BJ (cell line): ENCODE measurements around the gene MLLT10. TPM values are rescaled to one million over a fixed set of nuclear protein-coding genes. Genes with fewer than 3 reads are reported as not detected.

Source experiments
- CTCF ChIA-PET: fragments of 350-600 bp; formaldehyde crosslinking; extraction: SDS; loops from one replicate; lab custom pipeline; 2021; ENCODE audit warnings: antibody characterized with exemption, inconsistent platforms; lab: Yijun Ruan, JAX
- POLR2A ChIA-PET: fragments of 300-600 bp; sonication (Branson Sonifier 250); formaldehyde crosslinking; extraction: SDS; loops from one replicate; lab custom pipeline; 2021; ENCODE audit warnings: antibody characterized with exemption; lab: Charles Lee
- DNase-seq: peaks from one replicate; pipeline ENCODE4 v3.0.0-alpha.2; 2011; ENCODE audit warnings: low read depth
- H3K27me3 ChIP-seq: 2 replicates; pipeline ENCODE4 v1.6.0; 2011; ENCODE audit warnings: low read length; ENCODE audit not compliant: control insufficient read depth, insufficient read depth
- H3K36me3 ChIP-seq: 2 replicates; pipeline ENCODE4 v1.5.1; 2011; ENCODE audit warnings: low read length; ENCODE audit not compliant: control insufficient read depth, insufficient read depth
- H3K4me3 ChIP-seq: 2 replicates; pipeline ENCODE4 v1.5.1; 2011; ENCODE audit warnings: low read depth, mild to moderate bottlenecking, control low read depth, low read length
- CTCF ChIP-seq: IDR thresholded peaks from 2 replicates; pipeline ENCODE4 v1.5.1; 2011; ENCODE audit warnings: low read depth, mild to moderate bottlenecking, control low read depth, inconsistent platforms, low read length, moderate library complexity; ENCODE audit not compliant: insufficient read depth
- polyA plus RNA-seq: library from polyadenylated mRNA; depleted of rRNA; stranded (reverse); fragments of >200 nt; gene quantifications from 2 replicates; pipeline ENCODE4 v1.2.3, GENCODE V29; 2011

MLLT10 gene
- polyA plus RNA-seq, 1 experiment = 30.2 TPM

GRCh38 chr10:21494191-21495001, 39.6 kb upstream of the MLLT10 start:
- H3K36me3 ChIP-seq = no peaks in the 10 kb centered on the region
- H3K4me3 ChIP-seq = peak overlapping the region; percentile 90
- no peaks in the 10 kb centered on the region; the same call in 1 of the 2 replicates for H3K27me3 ChIP-seq
- no peak for DNase-seq
- CTCF ChIA-PET = interaction anchor here (0.6 to 3.2 kb wide), 11 partner anchors 21 to 499 kb away, joined by 3 to 19 read pairs (median 4); no protein-coding TSS in a partner anchor
- POLR2A ChIA-PET = interaction anchor here (0.6 kb wide), 5 partner anchors 24 to 895 kb away, joined by 3 to 8 read pairs (median 5); partner anchors contain the start of gene BMI1
- TF ChIP-seq CTCF = no peak

GRCh38 chr10:21495002-21495751, 38.9 kb upstream of the MLLT10 start:
- peak; percentile 31 for TF ChIP-seq CTCF
- H3K4me3 ChIP-seq = peak overlapping the region; percentile 90
- POLR2A ChIA-PET = interaction anchor here (0.6 kb wide), 1 partner anchor 61 kb away, joined by 6 read pairs; no protein-coding TSS in a partner anchor
- DNase-seq = no peak
- H3K36me3 ChIP-seq = no peaks in the 10 kb centered on the region
- no peaks in the 10 kb centered on the region; the same call in 1 of the 2 replicates for H3K27me3 ChIP-seq
- CTCF ChIA-PET = interaction anchor here (0.6 to 4.2 kb wide), 38 partner anchors 11 to 1494 kb away, joined by 3 to 53 read pairs (median 4); partner anchors contain the start of gene COMMD3

GRCh38 chr10:21495752-21496342, 38.2 kb upstream of the MLLT10 start:
- CTCF ChIA-PET = interaction anchor here (0.7 to 4.2 kb wide), 38 partner anchors 10 to 1494 kb away, joined by 3 to 53 read pairs (median 4); partner anchors contain the start of genes COMMD3, MLLT10 and SKIDA1
- Histone ChIP-seq H3K36me3 (no peaks in the 10 kb centered on the region), H3K27me3 (no peaks in the 10 kb centered on the region; the same call in 1 of the 2 replicates), H3K4me3 (peak overlapping the region; percentile 90)
- POLR2A ChIA-PET = interaction anchor here (0.6 kb wide), 2 partner anchors 23 to 117 kb away, joined by 7 to 13 read pairs; no protein-coding TSS in a partner anchor
- no peak for DNase-seq
- TF ChIP-seq CTCF = peak; percentile 65

- DNase-seq = no peak
- peak overlapping the region; percentile 90 for H3K4me3 ChIP-seq
- CTCF ChIA-PET = interaction anchor here (0.6 to 4.2 kb wide), 41 partner anchors 9 to 1493 kb away, joined by 3 to 53 read pairs (median 4); partner anchors contain the start of genes COMMD3, MLLT10 and SKIDA1
- POLR2A ChIA-PET = interaction anchor here (0.6 kb wide), 3 partner anchors 22 to 116 kb away, joined by 3 to 13 read pairs (median 7); no protein-coding TSS in a partner anchor
- H3K27me3 ChIP-seq = no peaks in the 10 kb centered on the region; the same call in 1 of the 2 replicates
- TF ChIP-seq CTCF = peak; percentile 51
- no peaks in the 10 kb centered on the region for H3K36me3 ChIP-seq
Observed at GRCh38 chr10:21496343-21497176, 37.5 kb upstream of the MLLT10 start.
